ENCODE measurements around the gene MYO3B. TPM values are rescaled to one million over a fixed set of nuclear protein-coding genes. Genes with fewer than 3 reads are reported as not detected.
"Not testable (repeated sequence)": the region's sequence is repeated elsewhere in the genome, so short reads cannot be mapped to it uniquely, and the experiment has no call there.

MYO3B gene
- total RNA-seq, 1 donor from 2014 or later, result not detected

- Mint-ChIP-seq H3K9me3 (no peaks in the 10 kb centered on the region), H3K27ac (ENCODE audit: unreplicated experiment) (no peak overlapping the region), H3K27me3 (ENCODE audit: low read depth) (no peaks in the 10 kb centered on the region), H3K4me1 (no peaks in the 10 kb centered on the region), H3K4me3 (no peak overlapping the region), H3K36me3 (ENCODE audit: low read depth) (no peaks in the 10 kb centered on the region)
- DNase-seq (ENCODE audit: low read depth, low spot score), result no peak
- no peak for TF ChIP-seq CTCF (conservative IDR thresholded peaks at IDR 0.05)
Observed at GRCh38 chr2:170270278-170270864, 92.4 kb downstream of the MYO3B start.

DNA sequence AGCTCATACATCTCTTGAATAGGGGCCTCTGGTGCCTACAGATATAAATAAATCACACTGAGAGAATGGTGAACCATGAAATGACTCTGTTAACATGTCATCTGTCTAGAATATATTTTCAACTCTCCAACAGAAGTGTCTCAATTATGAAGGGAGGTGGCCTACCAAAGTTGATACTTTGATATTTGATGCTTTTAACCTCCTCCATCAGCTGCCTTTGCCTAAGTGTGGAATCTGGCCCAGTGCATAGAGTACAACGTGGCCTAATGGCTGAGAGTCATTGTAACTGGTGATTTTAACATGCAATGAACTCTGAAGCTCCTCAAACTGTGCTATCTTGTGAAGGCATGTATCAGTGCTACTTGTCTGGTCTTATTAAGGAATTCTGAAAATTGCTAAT, 93.4 kb downstream of the MYO3B start:
- Mint-ChIP-seq H3K27ac (ENCODE audit: unreplicated experiment) (no peak overlapping the region), H3K9me3 (no peaks in the 10 kb centered on the region), H3K36me3 (ENCODE audit: low read depth) (no peaks in the 10 kb centered on the region), H3K27me3 (ENCODE audit: low read depth) (no peaks in the 10 kb centered on the region), H3K4me1 (no peaks in the 10 kb centered on the region), H3K4me3 (no peak overlapping the region)
- TF ChIP-seq CTCF (conservative IDR thresholded peaks at IDR 0.05), result no peak
- no peak for DNase-seq (ENCODE audit: low read depth, low spot score)

GRCh38 chr2:170276056-170276455, 98.1 kb downstream of the MYO3B start:
- Mint-ChIP-seq H3K27me3 (ENCODE audit: low read depth) (no peaks in the 10 kb centered on the region), H3K36me3 (ENCODE audit: low read depth) (no peaks in the 10 kb centered on the region), H3K4me3 (no peak overlapping the region), H3K9me3 (peaks cover 6% of the 10 kb centered on the region), H3K27ac (ENCODE audit: unreplicated experiment) (no peak overlapping the region), H3K4me1 (peaks cover 7% of the 10 kb centered on the region)
- TF ChIP-seq CTCF (conservative IDR thresholded peaks at IDR 0.05), result no peak
- no peak for DNase-seq (ENCODE audit: low read depth, low spot score)

- Mint-ChIP-seq H3K9me3 (peaks cover 6% of the 10 kb centered on the region), H3K27me3 (ENCODE audit: low read depth) (no peaks in the 10 kb centered on the region)
Observed at GRCh38 chr2:170276925-170277629, 99.1 kb downstream of the MYO3B start.

DNA sequence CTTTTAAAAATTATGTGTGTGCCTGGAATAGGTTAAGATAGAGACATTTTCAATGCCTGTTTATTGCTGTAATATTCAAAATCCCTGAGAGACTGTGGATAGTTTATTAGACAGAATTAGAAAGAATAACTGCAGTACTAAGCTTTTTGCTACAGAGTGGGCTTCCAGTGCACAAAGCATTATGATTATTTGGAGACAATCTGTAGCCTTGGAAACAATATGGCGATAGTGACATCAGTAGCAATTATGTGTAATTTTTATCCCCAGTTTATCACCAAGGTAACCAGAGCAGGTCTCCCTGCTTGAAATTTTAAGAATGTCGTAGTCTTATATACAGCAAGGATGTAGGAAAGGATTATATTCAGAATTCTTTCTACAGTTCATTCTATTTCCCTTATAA, 100.0 kb downstream of the MYO3B start:
- DNase-seq (ENCODE audit: low read depth, low spot score), result no peak
- Mint-ChIP-seq H3K4me3 (no peak overlapping the region), H3K36me3 (ENCODE audit: low read depth) (no peaks in the 10 kb centered on the region), H3K9me3 (peaks cover 6% of the 10 kb centered on the region), H3K27ac (ENCODE audit: unreplicated experiment) (no peak overlapping the region), H3K4me1 (peaks cover 7% of the 10 kb centered on the region), H3K27me3 (ENCODE audit: low read depth) (no peaks in the 10 kb centered on the region)
- TF ChIP-seq CTCF (conservative IDR thresholded peaks at IDR 0.05), result no peak

More at GRCh38 chr2:170276925-170277629, 99.1 kb downstream of the MYO3B start:
- H3K4me1 Mint-ChIP-seq, result peaks cover 7% of the 10 kb centered on the region
- no peak for DNase-seq (ENCODE audit: low read depth, low spot score)
- H3K36me3 Mint-ChIP-seq (ENCODE audit: low read depth), result no peaks in the 10 kb centered on the region
- H3K4me3 Mint-ChIP-seq, result no peak overlapping the region
- TF ChIP-seq CTCF (conservative IDR thresholded peaks at IDR 0.05), result no peak
- no peak overlapping the region for H3K27ac Mint-ChIP-seq (ENCODE audit: unreplicated experiment)

GRCh38 chr2:170279615-170280014, 101.7 kb downstream of the MYO3B start:
- DNase-seq (ENCODE audit: low read depth, low spot score); H3K9me3 Mint-ChIP-seq; H3K4me3 Mint-ChIP-seq; H3K27ac Mint-ChIP-seq (ENCODE audit: unreplicated experiment); H3K27me3 Mint-ChIP-seq (ENCODE audit: low read depth); H3K36me3 Mint-ChIP-seq (ENCODE audit: low read depth); H3K4me1 Mint-ChIP-seq: not testable (repeated sequence)

Measured in neural crest cell (in vitro differentiated cells).